Activated CD8-positive, alpha-beta T cell treated with anti-CD3 and anti-CD28 coated beads, Interleukin-2, amount 10 ng/mL, durations not matched to agents 7 days and 5 days (primary cell): Measurements from ENCODE around the gene BCHE. TPM values are rescaled to one million over a fixed set of nuclear protein-coding genes. Genes with fewer than 3 reads are reported as not detected.

Experiments
- ATAC-seq: fragments of 150-1000 bp; cut with Tn5 transposase; one replicate; pipeline ENCODE4 v1.10.0; 2021; ENCODE audit warnings: moderate library complexity
- CTCF ChIA-PET: fragments of 350-600 bp; sonication (Branson Sonifier 250); formaldehyde crosslinking; loops from one replicate; lab custom pipeline; 2021; ENCODE audit warnings: antibody characterized with exemption; lab: Charles Lee
- POLR2A ChIA-PET: fragments of 350-600 bp; sonication (Branson Sonifier 250); formaldehyde crosslinking; loops from one replicate; lab custom pipeline; 2021; ENCODE audit warnings: antibody characterized with exemption; lab: Charles Lee
- DNase-seq: peaks from one replicate; pipeline ENCODE4 v3.0.0-alpha.2; 2020
- H3K27ac Mint-ChIP-seq: one replicate; pipeline ENCODE4 v1.8.0; 2021; ENCODE audit warnings: mild to moderate bottlenecking, mixed read lengths
- H3K27me3 Mint-ChIP-seq: one replicate; pipeline ENCODE4 v1.8.0; 2021; ENCODE audit warnings: low read depth, mixed read lengths
- H3K36me3 Mint-ChIP-seq: one replicate; pipeline ENCODE4 v1.8.0; 2021; ENCODE audit warnings: low read depth, mixed read lengths
- H3K4me1 Mint-ChIP-seq: one replicate; pipeline ENCODE4 v1.8.0; 2021; ENCODE audit warnings: low read depth, mixed read lengths
- H3K4me3 Mint-ChIP-seq: one replicate; pipeline ENCODE4 v1.8.0; 2021; ENCODE audit warnings: mild to moderate bottlenecking, mixed read lengths
- H3K9me3 Mint-ChIP-seq: one replicate; pipeline ENCODE4 v1.8.0; 2022; ENCODE audit warnings: mixed read lengths; ENCODE audit not compliant: insufficient read depth
- total RNA-seq, 2 experiments: library from RNA; stranded (reverse); gene quantifications; one replicate each; pipeline ENCODE4 v1.2.3, GENCODE V29; 2021

The BCHE gene
- total RNA-seq, 2 experiments from 2014 or later, result not detected

DNA sequence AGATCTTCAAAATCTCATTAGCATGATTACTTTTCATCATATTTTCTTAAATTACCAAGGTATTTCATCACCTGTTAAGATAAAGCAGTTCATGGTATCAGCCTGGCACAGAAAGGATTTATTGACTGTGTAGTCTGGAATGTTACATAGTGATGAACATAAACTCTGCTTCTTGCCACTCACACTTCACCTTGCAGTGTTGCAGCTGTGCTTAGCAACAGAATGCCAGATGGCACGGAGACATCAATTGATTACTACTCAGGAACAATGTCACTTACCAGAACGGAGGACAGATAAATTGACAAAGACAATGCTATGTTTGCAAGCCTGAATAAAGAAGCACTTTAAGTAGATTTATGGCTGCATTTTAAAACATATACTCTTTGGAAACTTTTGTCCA is 15.0 kb upstream of the BCHE start:
- ATAC-seq (no peak), DNase-seq (no peak)
- H3K27me3 Mint-ChIP-seq, result no peaks in the 10 kb centered on the region
- ChIA-PET CTCF (no interaction called here), POLR2A (no interaction called here)
- H3K4me1 Mint-ChIP-seq, result no peaks in the 10 kb centered on the region
- H3K36me3 Mint-ChIP-seq, result no peaks in the 10 kb centered on the region
- no peak overlapping the region for H3K4me3 Mint-ChIP-seq
- no peaks in the 10 kb centered on the region for H3K9me3 Mint-ChIP-seq
- H3K27ac Mint-ChIP-seq, result no peak overlapping the region

GRCh38 chr3:165846056-165846455 is 8.8 kb upstream of the BCHE start:
- no peak for DNase-seq
- Mint-ChIP-seq H3K36me3 (no peaks in the 10 kb centered on the region), H3K4me1 (no peaks in the 10 kb centered on the region), H3K9me3 (no peaks in the 10 kb centered on the region), H3K27ac (no peak overlapping the region), H3K4me3 (no peak overlapping the region), H3K27me3 (no peaks in the 10 kb centered on the region)
- ATAC-seq, result no peak
- CTCF ChIA-PET, result no interaction called here
- POLR2A ChIA-PET, result no interaction called here

DNA sequence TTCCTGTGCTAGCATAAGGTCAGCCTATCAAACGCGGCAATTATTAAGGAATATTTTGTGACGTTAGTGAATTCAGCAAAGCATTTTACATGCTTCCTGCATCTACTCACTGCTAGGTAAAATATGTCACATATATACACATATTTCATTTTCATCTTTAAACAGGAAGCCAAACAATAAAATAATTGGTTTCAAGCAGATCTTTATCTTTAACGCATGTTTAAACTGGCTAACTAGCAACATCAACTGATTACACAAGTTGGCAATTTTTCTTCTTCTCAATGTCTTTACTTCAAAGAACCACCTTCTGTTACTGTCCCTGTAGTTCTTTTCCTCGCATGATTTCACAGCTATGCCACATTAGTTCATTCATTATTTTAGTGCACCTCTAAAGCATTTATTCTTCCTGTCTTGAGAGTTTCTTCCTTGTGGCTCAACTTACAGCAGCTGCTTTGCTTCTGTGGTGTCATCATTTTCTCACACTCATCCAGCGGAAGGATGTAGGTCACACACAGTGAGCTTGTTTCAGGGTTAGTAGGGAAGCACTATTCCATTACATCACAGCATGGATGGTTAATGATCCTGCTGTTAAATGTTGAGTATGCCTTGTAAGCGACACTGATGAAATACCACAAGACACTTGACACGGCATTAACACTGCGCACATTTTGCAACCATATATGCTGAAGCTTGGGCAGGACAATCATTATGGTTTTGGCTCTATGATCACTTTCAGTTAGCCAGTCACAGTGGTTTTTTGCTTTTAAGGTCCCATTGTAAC is 2.3 kb upstream of the BCHE start:
- Mint-ChIP-seq H3K9me3 (no peaks in the 10 kb centered on the region), H3K4me3 (no peak overlapping the region), H3K27me3 (no peaks in the 10 kb centered on the region), H3K4me1 (no peaks in the 10 kb centered on the region), H3K36me3 (no peaks in the 10 kb centered on the region), H3K27ac (no peak overlapping the region)
- ATAC-seq (no peak), DNase-seq (no peak)
- ChIA-PET POLR2A (no interaction called here), CTCF (no interaction called here)

DNA sequence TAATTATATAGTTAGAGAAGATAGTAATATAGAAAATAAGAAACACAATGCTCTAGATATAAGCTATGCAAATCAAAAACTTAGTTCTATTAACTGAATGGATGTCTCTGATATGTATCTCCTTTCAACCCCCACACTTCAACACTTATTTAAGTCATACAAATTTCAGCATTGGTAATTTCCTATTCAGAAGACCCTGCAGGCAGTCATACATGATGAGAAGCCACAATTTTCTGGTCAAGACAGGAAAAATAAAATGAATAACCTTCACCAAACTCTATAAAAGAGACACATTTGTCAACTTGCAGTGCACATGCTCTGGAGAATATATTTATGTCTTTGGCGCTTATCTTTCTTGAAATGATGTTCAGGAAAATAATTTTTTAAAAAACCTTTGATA is 578 bp upstream of the BCHE start:
- no peaks in the 10 kb centered on the region for H3K36me3 Mint-ChIP-seq
- ATAC-seq, result no peak

DNA sequence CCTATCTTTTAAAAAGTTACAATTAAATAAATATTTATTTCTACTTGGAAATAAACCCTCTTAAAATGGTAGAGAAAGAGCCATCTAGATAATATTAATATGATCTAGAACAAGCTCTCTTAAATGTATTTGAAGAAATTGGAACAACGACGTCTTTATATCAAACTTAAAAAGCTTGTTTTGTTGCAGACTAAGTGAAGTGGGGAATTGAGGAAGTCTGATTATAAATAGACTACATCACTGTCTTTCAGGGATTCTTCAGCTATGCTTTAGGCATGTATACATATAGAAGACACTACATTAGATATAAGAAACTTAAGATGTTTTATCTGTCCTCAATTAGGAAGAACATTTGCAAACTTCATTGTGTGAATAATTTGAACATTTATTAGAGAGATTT is 1.8 kb downstream of the BCHE start:
- Mint-ChIP-seq H3K36me3 (no peaks in the 10 kb centered on the region), H3K27me3 (no peaks in the 10 kb centered on the region), H3K4me3 (no peak overlapping the region), H3K4me1 (no peaks in the 10 kb centered on the region), H3K27ac (no peak overlapping the region), H3K9me3 (no peaks in the 10 kb centered on the region)
- DNase-seq (no peak), ATAC-seq (no peak)
- POLR2A ChIA-PET, result no interaction called here
- CTCF ChIA-PET, result no interaction called here

More for the DNA sequence above, 578 bp upstream of the BCHE start:
- ChIA-PET POLR2A (no interaction called here), CTCF (no interaction called here)
- no peak for DNase-seq
- Mint-ChIP-seq H3K9me3 (no peaks in the 10 kb centered on the region), H3K4me3 (no peak overlapping the region), H3K4me1 (no peaks in the 10 kb centered on the region), H3K27ac (no peak overlapping the region), H3K27me3 (no peaks in the 10 kb centered on the region)

GRCh38 chr3:165830746-165831145 is 6.5 kb downstream of the BCHE start:
- ChIA-PET POLR2A (no interaction called here), CTCF (no interaction called here)
- no peak for ATAC-seq
- H3K27me3 Mint-ChIP-seq, result no peaks in the 10 kb centered on the region
- H3K4me1 Mint-ChIP-seq, result no peaks in the 10 kb centered on the region
- H3K27ac Mint-ChIP-seq, result no peak overlapping the region
- no peaks in the 10 kb centered on the region for H3K36me3 Mint-ChIP-seq
- H3K4me3 Mint-ChIP-seq, result no peak overlapping the region
- peaks cover 4% of the 10 kb centered on the region for H3K9me3 Mint-ChIP-seq
- DNase-seq, result no peak

DNA sequence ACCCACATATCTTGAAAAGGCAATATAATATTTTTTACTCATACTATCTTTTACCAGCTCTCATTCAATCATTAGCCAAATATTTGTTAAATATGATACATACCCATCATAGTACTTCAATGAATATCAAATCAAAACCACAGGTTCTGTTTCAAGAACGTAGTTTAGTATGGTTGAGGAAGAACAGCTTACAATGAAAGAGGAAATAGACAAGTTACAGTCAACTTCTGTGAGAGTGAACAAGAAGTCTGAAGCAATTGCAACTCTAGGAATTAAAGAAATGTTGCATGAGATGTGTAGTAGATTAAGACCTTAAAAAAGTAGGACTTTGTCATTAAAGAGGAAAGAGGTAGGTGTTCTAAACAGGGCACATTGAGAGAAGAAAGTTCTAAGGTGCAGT is 9.3 kb downstream of the BCHE start:
- H3K9me3 Mint-ChIP-seq, result peaks cover 4% of the 10 kb centered on the region
- H3K4me3 Mint-ChIP-seq, result no peak overlapping the region
- no peak overlapping the region for H3K27ac Mint-ChIP-seq
- CTCF ChIA-PET, result no interaction called here
- DNase-seq (no peak), ATAC-seq (no peak)
- POLR2A ChIA-PET, result no interaction called here
- H3K4me1 Mint-ChIP-seq, result no peaks in the 10 kb centered on the region
- H3K27me3 Mint-ChIP-seq, result no peaks in the 10 kb centered on the region
- no peaks in the 10 kb centered on the region for H3K36me3 Mint-ChIP-seq

DNA sequence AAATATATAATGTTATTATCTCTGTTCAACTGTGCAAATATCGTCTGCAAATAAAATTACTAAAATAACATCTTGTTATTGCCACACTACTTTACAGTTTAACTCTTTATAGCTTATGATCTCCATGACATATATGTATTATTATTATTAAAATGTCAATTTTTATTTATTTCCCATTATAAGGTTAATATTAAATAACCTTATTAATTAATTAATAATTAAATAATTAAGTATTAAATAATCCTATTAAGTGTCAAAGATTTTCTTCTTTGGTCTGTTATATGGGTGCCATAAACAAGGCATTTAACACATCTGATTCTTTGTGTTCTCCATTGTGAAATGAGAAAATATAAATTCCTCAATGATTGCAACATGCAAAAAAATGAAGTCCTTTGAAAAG is 10.0 kb downstream of the BCHE start:
- H3K4me1 Mint-ChIP-seq, result no peaks in the 10 kb centered on the region
- H3K27ac Mint-ChIP-seq, result no peak overlapping the region
- H3K4me3 Mint-ChIP-seq, result no peak overlapping the region
- ATAC-seq (no peak), DNase-seq (no peak)
- ChIA-PET POLR2A (no interaction called here), CTCF (no interaction called here)
- peaks cover 4% of the 10 kb centered on the region for H3K9me3 Mint-ChIP-seq
- no peaks in the 10 kb centered on the region for H3K36me3 Mint-ChIP-seq
- H3K27me3 Mint-ChIP-seq, result no peaks in the 10 kb centered on the region

GRCh38 chr3:165820671-165821123 is 16.5 kb downstream of the BCHE start:
- H3K4me3 Mint-ChIP-seq, result no peak overlapping the region
- DNase-seq, result no peak
- H3K27me3 Mint-ChIP-seq, result no peaks in the 10 kb centered on the region
- ChIA-PET POLR2A (no interaction called here), CTCF (no interaction called here)
- no peaks in the 10 kb centered on the region for H3K36me3 Mint-ChIP-seq
- no peaks in the 10 kb centered on the region for H3K4me1 Mint-ChIP-seq
- H3K9me3 Mint-ChIP-seq, result no peaks in the 10 kb centered on the region
- no peak for ATAC-seq
- H3K27ac Mint-ChIP-seq, result no peak overlapping the region

- Mint-ChIP-seq H3K36me3 (no peaks in the 10 kb centered on the region), H3K9me3 (no peaks in the 10 kb centered on the region), H3K4me1 (no peaks in the 10 kb centered on the region), H3K27me3 (no peaks in the 10 kb centered on the region), H3K27ac (no peak overlapping the region), H3K4me3 (no peak overlapping the region)
- ChIA-PET CTCF (no interaction called here), POLR2A (no interaction called here)
- ATAC-seq (no peak), DNase-seq (no peak)
Observed at GRCh38 chr3:165817160-165817709, 20.0 kb downstream of the BCHE start.

DNA sequence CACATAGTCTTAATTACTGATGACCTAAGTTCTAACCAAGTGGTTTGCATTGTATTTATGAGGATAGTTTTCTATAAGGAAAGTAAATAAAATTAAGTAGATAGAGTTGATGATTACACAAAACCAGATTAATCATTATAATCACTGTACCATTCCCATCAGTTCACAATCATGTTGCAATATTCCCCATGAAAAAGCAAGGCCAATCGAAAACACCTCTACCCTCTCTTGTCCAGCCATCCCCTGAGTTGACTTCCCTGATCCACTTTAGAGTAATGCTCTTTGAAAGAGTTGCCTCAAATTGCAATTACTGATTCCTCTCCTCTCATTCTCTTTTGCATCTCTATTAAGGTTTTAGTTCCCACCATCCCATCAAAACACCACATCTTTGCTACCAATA is 21.0 kb downstream of the BCHE start:
- no peaks in the 10 kb centered on the region for H3K4me1 Mint-ChIP-seq
- POLR2A ChIA-PET, result no interaction called here
- no peaks in the 10 kb centered on the region for H3K36me3 Mint-ChIP-seq
- CTCF ChIA-PET, result no interaction called here
- no peak overlapping the region for H3K4me3 Mint-ChIP-seq
- no peaks in the 10 kb centered on the region for H3K9me3 Mint-ChIP-seq
- H3K27me3 Mint-ChIP-seq, result no peaks in the 10 kb centered on the region
- no peak for DNase-seq
- no peak for ATAC-seq
- no peak overlapping the region for H3K27ac Mint-ChIP-seq

DNA sequence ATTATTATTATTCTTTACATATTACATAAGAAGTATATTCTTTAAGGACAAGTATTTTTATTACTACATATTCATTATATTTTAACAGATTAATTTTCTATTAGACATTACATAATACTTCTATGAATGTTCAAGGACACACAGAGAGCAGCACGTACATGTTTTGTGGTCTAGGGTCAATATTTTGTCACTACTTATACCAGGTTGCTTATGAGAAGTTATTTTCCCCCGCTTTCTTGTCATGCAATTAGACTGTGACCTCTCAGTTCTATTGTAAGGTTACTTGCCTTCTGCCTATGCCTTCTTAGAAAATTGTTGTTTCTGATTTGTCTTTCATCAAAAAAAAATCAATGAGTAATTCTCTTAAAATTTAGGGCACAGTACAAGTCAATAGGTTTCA is 21.5 kb downstream of the BCHE start:
- ChIA-PET POLR2A (no interaction called here), CTCF (no interaction called here)
- no peak for DNase-seq
- H3K36me3 Mint-ChIP-seq, result no peaks in the 10 kb centered on the region
- ATAC-seq, result no peak
- H3K27ac Mint-ChIP-seq, result no peak overlapping the region
- no peak overlapping the region for H3K4me3 Mint-ChIP-seq
- no peaks in the 10 kb centered on the region for H3K4me1 Mint-ChIP-seq
- H3K9me3 Mint-ChIP-seq, result no peaks in the 10 kb centered on the region
- no peaks in the 10 kb centered on the region for H3K27me3 Mint-ChIP-seq

- no peak for ATAC-seq
- H3K4me3 Mint-ChIP-seq, result no peak overlapping the region
- no peak overlapping the region for H3K27ac Mint-ChIP-seq
- H3K36me3 Mint-ChIP-seq, result no peaks in the 10 kb centered on the region
- POLR2A ChIA-PET, result no interaction called here
- H3K9me3 Mint-ChIP-seq, result no peaks in the 10 kb centered on the region
- DNase-seq, result no peak
- CTCF ChIA-PET, result no interaction called here
- H3K27me3 Mint-ChIP-seq, result no peaks in the 10 kb centered on the region
- no peaks in the 10 kb centered on the region for H3K4me1 Mint-ChIP-seq
Observed at GRCh38 chr3:165814380-165814779, 22.8 kb downstream of the BCHE start.
